ENCODE results near the gene MATN1. TPM values are rescaled to one million over a fixed set of nuclear protein-coding genes. Genes with fewer than 3 reads are reported as not detected.

Gene MATN1
- polyA plus RNA-seq, 3 donors: 0.07 TPM; not detected in 2

DNA sequence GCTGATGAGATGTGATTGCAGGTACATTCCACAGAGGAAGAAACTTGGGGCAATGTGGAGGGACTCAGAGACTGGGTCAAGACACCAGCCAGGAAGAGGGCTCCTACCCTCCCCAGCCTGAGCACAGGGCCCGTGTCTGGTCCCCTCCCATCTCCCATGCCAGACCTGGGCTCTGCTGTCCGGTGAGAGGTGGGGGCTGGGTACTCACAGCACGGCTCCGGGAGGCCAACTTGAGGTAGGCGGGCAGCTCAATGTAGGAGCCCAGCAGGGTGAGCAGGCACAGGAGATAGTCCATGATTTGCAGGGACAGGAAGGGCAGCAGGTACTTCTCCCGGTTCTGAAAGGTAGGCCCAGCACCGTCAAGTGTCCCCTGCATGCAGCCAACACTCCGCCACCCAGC, 16.2 kb upstream of the MATN1 start:
- no peaks in the 10 kb centered on the region for H3K9me3 ChIP-seq (replicated peaks in 1 of 2; ENCODE audit: control insufficient read depth in 1 of 2, insufficient read depth in 1 of 2, low read length in 2 of 2)
- peaks cover 57% of the 10 kb centered on the region for H3K4me1 Mint-ChIP-seq
- no peak for DNase-seq
- H4K20me1 ChIP-seq (ENCODE audit: insufficient read depth, low read length): peaks cover 100% of the 10 kb centered on the region
- peaks cover 0 to 5% (median 1%) of the 10 kb centered on the region in 3 donors for H3K27me3 Mint-ChIP-seq (ENCODE audit: low read depth in 3 of 3)
- no peak overlapping the region for H3K4me3 Mint-ChIP-seq
- no peak overlapping the region for H3K9ac ChIP-seq (ENCODE audit: insufficient read depth, low read length, poor library complexity, severe bottlenecking)
- TF ChIP-seq, protein P1, sequence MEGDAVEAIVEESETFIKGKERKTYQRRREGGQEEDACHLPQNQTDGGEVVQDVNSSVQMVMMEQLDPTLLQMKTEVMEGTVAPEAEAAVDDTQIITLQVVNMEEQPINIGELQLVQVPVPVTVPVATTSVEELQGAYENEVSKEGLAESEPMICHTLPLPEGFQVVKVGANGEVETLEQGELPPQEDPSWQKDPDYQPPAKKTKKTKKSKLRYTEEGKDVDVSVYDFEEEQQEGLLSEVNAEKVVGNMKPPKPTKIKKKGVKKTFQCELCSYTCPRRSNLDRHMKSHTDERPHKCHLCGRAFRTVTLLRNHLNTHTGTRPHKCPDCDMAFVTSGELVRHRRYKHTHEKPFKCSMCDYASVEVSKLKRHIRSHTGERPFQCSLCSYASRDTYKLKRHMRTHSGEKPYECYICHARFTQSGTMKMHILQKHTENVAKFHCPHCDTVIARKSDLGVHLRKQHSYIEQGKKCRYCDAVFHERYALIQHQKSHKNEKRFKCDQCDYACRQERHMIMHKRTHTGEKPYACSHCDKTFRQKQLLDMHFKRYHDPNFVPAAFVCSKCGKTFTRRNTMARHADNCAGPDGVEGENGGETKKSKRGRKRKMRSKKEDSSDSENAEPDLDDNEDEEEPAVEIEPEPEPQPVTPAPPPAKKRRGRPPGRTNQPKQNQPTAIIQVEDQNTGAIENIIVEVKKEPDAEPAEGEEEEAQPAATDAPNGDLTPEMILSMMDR (IDR thresholded peaks at IDR 0.05): no peak
- WGBS (ENCODE audit: insufficient coverage): 92% methylated on average over 5 of the region's 8 CpGs
- peaks cover 98 to 100% of the 10 kb centered on the region in 2 donors for H3K36me3 Mint-ChIP-seq
- H3K36me3 ChIP-seq (replicated peaks in 1 of 2; ENCODE audit: control insufficient read depth in 1 of 2, insufficient read depth in 2 of 2, low read length in 2 of 2): peaks cover 88 to 99% of the 10 kb centered on the region in 2 donors
- peak overlapping the region in 6 of 7 donors; percentile 41 to 89 (median 83) for H3K27ac Mint-ChIP-seq
- intact Hi-C loops (cut with micrococcal nuclease): loop anchor here in 1 of 2 donors (5.0 kb wide), 1 partner anchor 38 kb away; no protein-coding TSS in a partner anchor
- peaks cover 95% of the 10 kb centered on the region for H3K79me2 ChIP-seq (ENCODE audit: insufficient read depth, low read length)
- H2AFZ ChIP-seq (ENCODE audit: insufficient read depth, low read depth, low read length, poor library complexity, severe bottlenecking): no peak overlapping the region
- peak overlapping the region in 1 of 2 donors; percentile 17 for H3K27ac ChIP-seq (ENCODE audit: low read depth in 1 of 2, low read length in 2 of 2)
- no peak overlapping the region for H3K4me2 ChIP-seq (replicated peaks; ENCODE audit: extremely low read depth, low read length, poor library complexity, severe bottlenecking)
- no peaks in the 10 kb centered on the region for H3K27me3 ChIP-seq (ENCODE audit: control insufficient read depth in 2 of 2, insufficient read depth in 2 of 2, low read length in 2 of 2)
- peaks cover 0 to 3% (median 0%) of the 10 kb centered on the region in 7 donors for H3K9me3 Mint-ChIP-seq
- H3K4me3 ChIP-seq (replicated peaks in 1 of 3; ENCODE audit: low read depth in 2 of 3, low read length in 3 of 3): no peak overlapping the region
- peaks cover 41 to 42% of the 10 kb centered on the region in 2 donors for H3K4me1 ChIP-seq (ENCODE audit: control insufficient read depth in 1 of 2, insufficient read depth in 2 of 2, low read length in 2 of 2)

GRCh38 chr1:30738715-30739559, 15.6 kb upstream of the MATN1 start:
- no peak overlapping the region for H3K9ac ChIP-seq (ENCODE audit: insufficient read depth, low read length, poor library complexity, severe bottlenecking)
- peak overlapping the region in 6 of 7 donors; percentile 57 to 89 (median 86) for H3K27ac Mint-ChIP-seq
- H3K27me3 ChIP-seq (ENCODE audit: control insufficient read depth in 2 of 2, insufficient read depth in 2 of 2, low read length in 2 of 2): no peaks in the 10 kb centered on the region
- WGBS (ENCODE audit: insufficient coverage): 89% methylated on average over 7 of the region's 10 CpGs
- H3K27ac ChIP-seq (ENCODE audit: low read depth in 1 of 2, low read length in 2 of 2): peak overlapping the region in 1 of 2 donors; percentile 17
- H3K9me3 Mint-ChIP-seq: peaks cover 0 to 3% (median 0%) of the 10 kb centered on the region in 7 donors
- no peak for DNase-seq
- H3K27me3 Mint-ChIP-seq (ENCODE audit: low read depth in 3 of 3): peaks cover 0 to 5% (median 1%) of the 10 kb centered on the region in 3 donors
- no peak overlapping the region for H3K4me3 Mint-ChIP-seq
- H3K36me3 ChIP-seq (replicated peaks in 1 of 2; ENCODE audit: control insufficient read depth in 1 of 2, insufficient read depth in 2 of 2, low read length in 2 of 2): peaks cover 90 to 99% of the 10 kb centered on the region in 2 donors
- H3K4me2 ChIP-seq (replicated peaks; ENCODE audit: extremely low read depth, low read length, poor library complexity, severe bottlenecking): no peak overlapping the region
- TF ChIP-seq, protein P1 (IDR thresholded peaks at IDR 0.05): no peak
- H3K4me1 Mint-ChIP-seq: peaks cover 54% of the 10 kb centered on the region
- H3K79me2 ChIP-seq (ENCODE audit: insufficient read depth, low read length): peaks cover 89% of the 10 kb centered on the region
- H3K4me1 ChIP-seq (ENCODE audit: control insufficient read depth in 1 of 2, insufficient read depth in 2 of 2, low read length in 2 of 2): peaks cover 35% of the 10 kb centered on the region in 2 donors
- no peak overlapping the region for H3K4me3 ChIP-seq (replicated peaks in 1 of 3; ENCODE audit: low read depth in 2 of 3, low read length in 3 of 3)
- H3K9me3 ChIP-seq (replicated peaks in 1 of 2; ENCODE audit: control insufficient read depth in 1 of 2, insufficient read depth in 1 of 2, low read length in 2 of 2): no peaks in the 10 kb centered on the region
- no peak overlapping the region for H2AFZ ChIP-seq (ENCODE audit: insufficient read depth, low read depth, low read length, poor library complexity, severe bottlenecking)
- peaks cover 99 to 100% of the 10 kb centered on the region in 2 donors for H3K36me3 Mint-ChIP-seq
- intact Hi-C loops (cut with micrococcal nuclease): loop anchor here in 1 of 2 donors (5.0 kb wide), 1 partner anchor 38 kb away; no protein-coding TSS in a partner anchor
- peaks cover 100% of the 10 kb centered on the region for H4K20me1 ChIP-seq (ENCODE audit: insufficient read depth, low read length)

Measured in CD14-positive monocyte (primary cell).